PC-3 (cell line): ENCODE measurements around the gene PXT1.

ENCODE experiments used
- CTCF ChIP-seq: fragments of 300-600 bp; sonication (generic); conservative IDR thresholded peaks from 2 replicates; pipeline ENCODE4 v1.5.1; 2017; ENCODE audit warnings: antibody characterized with exemption, low read depth, mild to moderate bottlenecking, low read length
- EZH2 ChIP-seq: fragments of 300-600 bp; sonication (generic); IDR thresholded peaks from one replicate; pipeline ENCODE4 v1.6.1; 2017; ENCODE audit warnings: antibody characterized with exemption, mild to moderate bottlenecking, low read length; ENCODE audit not compliant: unreplicated experiment
- EZH2phosphoT487 ChIP-seq: fragments of 300-600 bp; sonication (generic); IDR thresholded peaks from 2 replicates; pipeline ENCODE4 v1.6.1; 2018; ENCODE audit warnings: mild to moderate bottlenecking, antibody characterized with exemption, low read length, borderline replicate concordance

GRCh38 chr6:36478051-36478526 lies 35.4 kb upstream of the PXT1 start:
- TF ChIP-seq CTCF (no peak), EZH2 (no peak), EZH2phosphoT487 (no peak)
